Progenitor cell of endocrine pancreas (in vitro differentiated cells): ENCODE results near the gene ASCL1. TPM values are rescaled to one million over a fixed set of nuclear protein-coding genes. Genes with fewer than 3 reads are reported as not detected.
A peak's percentile ranks its signal among the peaks of the same experiment; 100 is the strongest.

Source experiments
- DNase-seq: peaks from one replicate; pipeline ENCODE4 v3.0.0; 2021; ENCODE audit warnings: low spot score; ENCODE audit not compliant: unreplicated experiment
- H3K27ac Mint-ChIP-seq: 2 replicates; pipeline ENCODE4 v1.8.0; 2021; ENCODE audit warnings: mild to moderate bottlenecking, moderate library complexity, mixed read lengths
- H3K27me3 Mint-ChIP-seq: 2 replicates; pipeline ENCODE4 v1.8.0; 2021; ENCODE audit warnings: mixed read lengths
- H3K36me3 Mint-ChIP-seq: 2 replicates; pipeline ENCODE4 v1.8.0; 2022; ENCODE audit warnings: mixed read lengths; ENCODE audit not compliant: insufficient read depth
- H3K4me1 Mint-ChIP-seq: 2 replicates; pipeline ENCODE4 v1.8.0; 2021; ENCODE audit warnings: low read depth, mixed read lengths
- H3K4me3 Mint-ChIP-seq: 2 replicates; pipeline ENCODE4 v1.8.0; 2021; ENCODE audit warnings: low read depth, mild to moderate bottlenecking, moderate library complexity, mixed read lengths
- H3K9me3 Mint-ChIP-seq: 2 replicates; pipeline ENCODE4 v1.8.0; 2021; ENCODE audit warnings: low read depth, mixed read lengths
- CTCF ChIP-seq: fragments of 200-600 bp; sonication (generic); IDR thresholded peaks from one replicate; pipeline ENCODE4 v1.5.0; 2021; ENCODE audit warnings: antibody characterized with exemption, mild to moderate bottlenecking; ENCODE audit not compliant: unreplicated experiment
- long read RNA-seq: library from polyadenylated mRNA; unstranded; transcript quantifications from one replicate; pipeline ENCODE4 v2.0.0, GENCODE V29; 2020
- total RNA-seq: library from RNA; stranded (reverse); gene quantifications from 2 replicates; pipeline ENCODE4 v1.2.1, GENCODE V29; 2021

ASCL1 gene
- 8.3 and 8.4 TPM in 2 replicates for total RNA-seq
- long read RNA-seq, transcript ASCL1-201 (2 exons, 2,472 nt) = major isoform, 5 of 5 reads
- long read RNA-seq, partial matches to known transcripts = 0 of 5 reads
- long read RNA-seq, other reads (novel, unspliced or antisense) = 0 of 5 reads

DNA sequence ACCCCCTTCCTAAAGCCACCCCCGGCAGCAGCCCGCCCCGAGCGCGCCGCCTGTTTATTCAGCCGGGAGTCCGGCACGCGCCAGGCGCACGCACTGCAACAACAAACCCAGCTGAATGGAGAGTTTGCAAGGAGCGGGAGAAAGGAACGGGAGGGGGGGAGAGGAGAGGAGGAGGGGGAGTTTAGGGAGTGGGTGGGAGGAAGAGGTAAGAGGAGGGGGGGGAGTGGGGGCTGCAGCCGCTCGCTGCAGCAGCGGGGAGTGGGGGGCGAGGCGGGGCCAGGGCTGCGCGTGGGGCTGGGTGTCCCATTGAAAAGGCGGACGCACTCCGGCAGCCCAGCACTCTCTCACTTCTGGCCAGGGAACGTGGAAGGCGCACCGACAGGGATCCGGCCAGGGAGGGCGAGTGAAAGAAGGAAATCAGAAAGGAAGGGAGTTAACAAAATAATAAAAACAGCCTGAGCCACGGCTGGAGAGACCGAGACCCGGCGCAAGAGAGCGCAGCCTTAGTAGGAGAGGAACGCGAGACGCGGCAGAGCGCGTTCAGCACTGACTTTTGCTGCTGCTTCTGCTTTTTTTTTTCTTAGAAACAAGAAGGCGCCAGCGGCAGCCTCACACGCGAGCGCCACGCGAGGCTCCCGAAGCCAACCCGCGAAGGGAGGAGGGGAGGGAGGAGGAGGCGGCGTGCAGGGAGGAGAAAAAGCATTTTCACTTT, at the start of gene ASCL1:
Gene ASCL1, plus strand, starts transcription at position 336 of the 712 bp plus-strand sequence. CDS start 571 bp downstream, outside the sequence.
- H3K36me3 Mint-ChIP-seq = no peaks in the 10 kb centered on the region
- H3K9me3 Mint-ChIP-seq = no peaks in the 10 kb centered on the region
- no peak for DNase-seq
- H3K27me3 Mint-ChIP-seq = peaks cover 96% of the 10 kb centered on the region
- H3K27ac Mint-ChIP-seq = no peak within 1 kb of the TSS
- no peak for TF ChIP-seq CTCF
- peaks cover 8% of the 10 kb centered on the region for H3K4me1 Mint-ChIP-seq
- peak within 1 kb of the TSS; percentile 64 for H3K4me3 Mint-ChIP-seq

DNA sequence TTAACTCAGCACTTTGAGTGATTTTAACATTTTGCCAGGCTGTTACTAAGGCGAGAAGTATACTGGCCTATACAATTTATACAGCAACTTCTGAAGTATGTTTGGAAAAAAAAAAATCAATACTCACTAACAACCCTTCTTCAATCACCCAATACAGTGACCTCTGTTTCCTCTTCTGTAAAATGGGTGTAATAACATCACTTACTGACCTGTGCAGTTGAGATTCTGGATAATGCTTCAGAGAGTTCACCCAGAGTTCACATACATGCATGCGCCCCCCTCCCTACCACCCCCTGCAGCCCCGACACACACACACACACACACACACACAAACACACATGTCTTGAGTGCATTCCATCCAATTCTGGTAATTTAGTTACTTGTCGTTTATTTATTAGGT, 49.6 kb upstream of the ASCL1 start:
- Mint-ChIP-seq H3K9me3 (no peaks in the 10 kb centered on the region), H3K27me3 (peaks cover 4% of the 10 kb centered on the region), H3K4me1 (no peaks in the 10 kb centered on the region), H3K27ac (no peak overlapping the region), H3K36me3 (no peaks in the 10 kb centered on the region), H3K4me3 (no peak overlapping the region)
- TF ChIP-seq CTCF = no peak
- DNase-seq = no peak

GRCh38 chr12:102910137-102910536, 47.3 kb upstream of the ASCL1 start:
- H3K9me3 Mint-ChIP-seq = no peaks in the 10 kb centered on the region
- no peaks in the 10 kb centered on the region for H3K36me3 Mint-ChIP-seq
- H3K4me3 Mint-ChIP-seq = no peak overlapping the region
- TF ChIP-seq CTCF = no peak
- DNase-seq = no peak
- H3K27me3 Mint-ChIP-seq = peaks cover 13% of the 10 kb centered on the region
- H3K27ac Mint-ChIP-seq = no peak overlapping the region
- no peaks in the 10 kb centered on the region for H3K4me1 Mint-ChIP-seq

- no peaks in the 10 kb centered on the region for H3K36me3 Mint-ChIP-seq
- H3K27ac Mint-ChIP-seq = no peak overlapping the region
- no peak for TF ChIP-seq CTCF
- H3K4me3 Mint-ChIP-seq = no peak overlapping the region
- H3K27me3 Mint-ChIP-seq = peaks cover 13% of the 10 kb centered on the region
- no peaks in the 10 kb centered on the region for H3K4me1 Mint-ChIP-seq
- H3K9me3 Mint-ChIP-seq = no peaks in the 10 kb centered on the region
- no peak for DNase-seq
Measured at GRCh38 chr12:102910792-102911191, 46.7 kb upstream of the ASCL1 start.

DNA sequence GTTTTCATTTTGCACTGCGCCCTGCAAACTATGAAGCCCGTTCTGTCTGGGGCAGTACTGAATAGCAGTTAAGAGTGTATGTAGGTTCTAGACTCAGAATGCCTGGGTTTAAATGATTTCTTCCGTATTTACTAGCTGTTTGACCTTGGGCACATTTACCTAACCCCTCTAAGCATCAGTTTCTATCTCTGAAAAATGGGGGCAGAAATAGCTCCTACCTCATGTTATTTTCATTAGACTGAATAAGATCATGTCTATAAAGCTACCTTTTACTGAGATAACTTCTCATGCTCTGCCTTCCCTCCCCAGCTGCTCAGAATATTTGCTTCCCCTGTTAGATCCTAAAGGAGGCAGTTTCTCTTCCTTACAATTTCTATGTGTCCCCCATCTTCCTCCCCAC, 46.2 kb upstream of the ASCL1 start:
- no peaks in the 10 kb centered on the region for H3K4me1 Mint-ChIP-seq
- no peak for TF ChIP-seq CTCF
- no peak overlapping the region for H3K4me3 Mint-ChIP-seq

More for the DNA sequence above, 46.2 kb upstream of the ASCL1 start:
- Mint-ChIP-seq H3K36me3 (no peaks in the 10 kb centered on the region), H3K27ac (peak overlapping the region; percentile 9), H3K9me3 (no peaks in the 10 kb centered on the region), H3K27me3 (peaks cover 15% of the 10 kb centered on the region)
- DNase-seq = no peak
